ENCODE data around the gene YIPF3. TPM values are rescaled to one million over a fixed set of nuclear protein-coding genes. Genes with fewer than 3 reads are reported as not detected.

The YIPF3 gene
- total RNA-seq, 4 donors from 2014 or later: 73.6 to 96.9 (median 84.9) TPM

- Histone ChIP-seq H3K9me3 (no peaks in the 10 kb centered on the region), H3K4me3 (no peak overlapping the region), H3K4me1 (peaks cover 22 to 43% (median 37%) of the 10 kb centered on the region in 4 donors), H3K27me3 (no peaks in the 10 kb centered on the region), H3K27ac (replicated peaks in 1 of 4) (no peak overlapping the region), H3K36me3 (peaks cover 0 to 19% (median under 1%) of the 10 kb centered on the region in 4 donors)
- intact Hi-C loops (cut with DNase I): no loop called here
- TF ChIP-seq POLR2AphosphoS5 (IDR thresholded peaks at IDR 0.05) (no peak), EP300 (IDR thresholded peaks at IDR 0.05) (no peak), POLR2A (IDR thresholded peaks at IDR 0.05; ENCODE audit: low read depth) (no peak), CTCF (IDR thresholded peaks at IDR 0.05) (no peak)
- WGBS: 83% methylated on average over 11 of the region's 11 CpGs
- DNase-seq (ENCODE audit: extremely low spot score): no peak
Observed at GRCh38 chr6:43481591-43482236, 35.0 kb downstream of the YIPF3 start.

- 89% methylated on average over 2 of the region's 2 CpGs for WGBS
Observed at GRCh38 chr6:43481075-43481474, 35.7 kb downstream of the YIPF3 start.

GRCh38 chr6:43478008-43478372 lies 38.7 kb downstream of the YIPF3 start:
- no peaks in the 10 kb centered on the region for H3K27me3 ChIP-seq
- intact Hi-C loops (cut with DNase I): no loop called here
- peak overlapping the region; percentile 80 to 86 (median 84) for H3K27ac ChIP-seq (replicated peaks in 1 of 4)
- peaks cover 22 to 45% (median 38%) of the 10 kb centered on the region in 4 donors for H3K4me1 ChIP-seq
- no peak for TF ChIP-seq EP300 (IDR thresholded peaks at IDR 0.05)
- TF ChIP-seq POLR2AphosphoS5 (IDR thresholded peaks at IDR 0.05): no peak
- TF ChIP-seq POLR2A (IDR thresholded peaks at IDR 0.05; ENCODE audit: low read depth): no peak
- no peak for TF ChIP-seq CTCF (IDR thresholded peaks at IDR 0.05)
- DNase-seq (ENCODE audit: extremely low spot score): no peak
- 31% methylated on average over 3 of the region's 3 CpGs for WGBS
- peaks cover 0 to 4% (median 0%) of the 10 kb centered on the region in 4 donors for H3K36me3 ChIP-seq
- peak overlapping the region; percentile 72 to 82 (median 80) for H3K4me3 ChIP-seq
- H3K9me3 ChIP-seq: no peaks in the 10 kb centered on the region

More at GRCh38 chr6:43481075-43481474, 35.7 kb downstream of the YIPF3 start:
- H3K9me3 ChIP-seq: no peaks in the 10 kb centered on the region
- H3K27me3 ChIP-seq: no peaks in the 10 kb centered on the region
- intact Hi-C loops (cut with DNase I): no loop called here
- no peak overlapping the region for H3K4me3 ChIP-seq
- no peak for DNase-seq (ENCODE audit: extremely low spot score)
- peaks cover 22 to 45% (median 38%) of the 10 kb centered on the region in 4 donors for H3K4me1 ChIP-seq
- peaks cover 0 to 13% (median 0%) of the 10 kb centered on the region in 4 donors for H3K36me3 ChIP-seq
- TF ChIP-seq POLR2A (IDR thresholded peaks at IDR 0.05; ENCODE audit: low read depth) (no peak), CTCF (IDR thresholded peaks at IDR 0.05) (no peak), EP300 (IDR thresholded peaks at IDR 0.05) (no peak), POLR2AphosphoS5 (IDR thresholded peaks at IDR 0.05) (no peak)
- no peak overlapping the region for H3K27ac ChIP-seq (replicated peaks in 1 of 4)

GRCh38 chr6:43477235-43478007 lies 39.3 kb downstream of the YIPF3 start, which contains the start of gene TJAP1:
TJAP1 (plus strand) TSS chr6:43477570; CDS start chr6:43499002, 21,432 bp downstream.
- intact Hi-C loops (cut with DNase I): no loop called here
- peak within 1 kb of the TSS; percentile 80 to 86 (median 84) for H3K27ac ChIP-seq (replicated peaks in 1 of 4)
- H3K36me3 ChIP-seq: peaks cover 0 to under 1% (median 0%) of the 10 kb centered on the region in 4 donors
- H3K4me3 ChIP-seq: peak within 1 kb of the TSS; percentile 72 to 82 (median 80)
- DNase-seq (ENCODE audit: extremely low spot score): peak; percentile 97
- H3K27me3 ChIP-seq: peaks cover 0 to under 1% (median 0%) of the 10 kb centered on the region in 4 donors
- no peaks in the 10 kb centered on the region for H3K9me3 ChIP-seq
- under 1% methylated on average over 33 of the region's 34 CpGs for WGBS
- H3K4me1 ChIP-seq: peaks cover 22 to 45% (median 38%) of the 10 kb centered on the region in 4 donors
- TF ChIP-seq POLR2A (IDR thresholded peaks at IDR 0.05; ENCODE audit: low read depth): peak; percentile 74
- TF ChIP-seq CTCF (IDR thresholded peaks at IDR 0.05): no peak
- TF ChIP-seq EP300 (IDR thresholded peaks at IDR 0.05): no peak
- TF ChIP-seq POLR2AphosphoS5 (IDR thresholded peaks at IDR 0.05): peak; percentile 94

Measured in esophagus muscularis mucosa (tissue), 4 donors.